ENCODE measurements around the gene USP33. TPM values are rescaled to one million over a fixed set of nuclear protein-coding genes. Genes with fewer than 3 reads are reported as not detected.

The USP33 gene
- total and polyA plus RNA-seq, 2 of the 13 experiments (the other 11 are each of a cell fraction or from before 2014, with no cell fraction given) = 32.0 to 49.1 TPM

DNA sequence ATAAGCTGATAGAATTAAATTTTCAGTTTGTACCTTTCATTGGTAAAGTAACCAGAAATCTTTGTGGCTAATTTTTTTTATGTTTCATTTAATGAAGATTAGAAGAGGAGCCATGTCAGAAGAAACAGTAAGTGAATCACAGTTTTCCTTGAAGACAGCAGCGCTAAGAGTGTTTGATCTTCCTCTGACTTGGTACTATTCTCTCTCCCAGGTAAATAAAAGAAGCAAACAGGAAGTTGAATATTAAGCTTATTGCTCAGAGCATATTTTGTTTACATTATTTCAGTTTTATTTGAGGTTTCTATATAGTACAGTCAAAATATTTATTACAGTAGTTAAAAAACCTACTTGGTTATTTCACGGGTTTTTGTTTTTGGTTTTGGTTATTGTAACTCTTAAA lies 23.5 kb upstream of the USP33 start:
- no peak overlapping the region for H2AFZ ChIP-seq (ENCODE audit: low read length)
- H3K27me3 ChIP-seq (ENCODE audit: control insufficient read depth in 1 of 2, insufficient read depth in 2 of 2, low read length in 2 of 2) = no peaks in the 10 kb centered on the region; a peak in 1 of 5 replicates
- no peaks in the 10 kb centered on the region for H4K20me1 ChIP-seq (ENCODE audit: insufficient read depth, low read length)
- in situ Hi-C loops (cut with HindIII; ENCODE audit: extremely low pct_ligation_motif_present, low pct_unique_long_range_greater_than_20kb) (loop anchor here (10.0 kb wide), 1 partner anchor 62 kb away; no protein-coding TSS in a partner anchor), intact Hi-C loops (cut with micrococcal nuclease; ENCODE audit: unreplicated experiment) (no loop called here)
- POLR2A ChIA-PET = no interaction called here
- no peak for ATAC-seq
- H3K79me2 ChIP-seq (ENCODE audit: insufficient read depth, low read length) = peaks cover 13% of the 10 kb centered on the region
- CTCF ChIA-PET (ENCODE audit: low intra/inter-chr PET ratio, low total read pairs) = no interaction called here
- no TSS peak for BruUV-seq (replicated peaks)
- no peak for DNase-seq (ENCODE audit: low spot score)
- H3K4me2 ChIP-seq (ENCODE audit: low read depth, low read length) = no peak overlapping the region
- H3K4me1 ChIP-seq (ENCODE audit: insufficient read depth, low read length) = peaks cover 20% of the 10 kb centered on the region; the same call in 1 of the 2 replicates
- 86% methylated on average over 2 of the region's 2 CpGs for WGBS (ENCODE audit: low lambda C conversion rate)
- H3K4me3 ChIP-seq (replicated peaks in 1 of 3; ENCODE audit: insufficient read depth in 1 of 3, low read depth in 2 of 3, low read length in 3 of 3) = no peak overlapping the region
- H3K9ac ChIP-seq (ENCODE audit: insufficient read depth, low read depth, low read length) = no peak overlapping the region
- H3K36me3 ChIP-seq (replicated peaks in 1 of 2; ENCODE audit: control insufficient read depth in 1 of 2, insufficient read depth in 2 of 2, low read length in 2 of 2) = 0 out of 5 replicates have a peak, but pooled peaks cover 0 to 8% of the 10 kb centered on the region in 2 experiments
- H3K27ac ChIP-seq (ENCODE audit: extremely low read length, insufficient read depth, low read length) = no peak overlapping the region
- FAIRE-seq = no peak
- no peaks in the 10 kb centered on the region for H3K9me3 ChIP-seq (ENCODE audit: low read length)
- TF ChIP-seq ZNF121 (CRISPR knock-in tag; IDR thresholded peaks at IDR 0.05) = no peak
- TF ChIP-seq SSRP1 (CRISPR knock-in tag; IDR thresholded peaks at IDR 0.05) = no peak
- no peak for TF ChIP-seq NR2F1 (CRISPR knock-in tag; IDR thresholded peaks at IDR 0.05)
- TF ChIP-seq ERF (CRISPR knock-in tag; IDR thresholded peaks at IDR 0.05) = no peak
- no peak for TF ChIP-seq ZNF124 (CRISPR knock-in tag; IDR thresholded peaks at IDR 0.05)
- TF ChIP-seq SOX13 (IDR thresholded peaks at IDR 0.05) = no peak
- TF ChIP-seq SOX13 (CRISPR knock-in tag; conservative IDR thresholded peaks at IDR 0.05 in 1 of 2, IDR thresholded peaks at IDR 0.05 in 1 of 2) = no peak
- no peak for TF ChIP-seq ARID4A (CRISPR knock-in tag; IDR thresholded peaks at IDR 0.05; ENCODE audit: borderline replicate concordance)
- TF ChIP-seq ZNF557 (CRISPR knock-in tag; IDR thresholded peaks at IDR 0.05) = no peak
- TF ChIP-seq, protein P1, sequence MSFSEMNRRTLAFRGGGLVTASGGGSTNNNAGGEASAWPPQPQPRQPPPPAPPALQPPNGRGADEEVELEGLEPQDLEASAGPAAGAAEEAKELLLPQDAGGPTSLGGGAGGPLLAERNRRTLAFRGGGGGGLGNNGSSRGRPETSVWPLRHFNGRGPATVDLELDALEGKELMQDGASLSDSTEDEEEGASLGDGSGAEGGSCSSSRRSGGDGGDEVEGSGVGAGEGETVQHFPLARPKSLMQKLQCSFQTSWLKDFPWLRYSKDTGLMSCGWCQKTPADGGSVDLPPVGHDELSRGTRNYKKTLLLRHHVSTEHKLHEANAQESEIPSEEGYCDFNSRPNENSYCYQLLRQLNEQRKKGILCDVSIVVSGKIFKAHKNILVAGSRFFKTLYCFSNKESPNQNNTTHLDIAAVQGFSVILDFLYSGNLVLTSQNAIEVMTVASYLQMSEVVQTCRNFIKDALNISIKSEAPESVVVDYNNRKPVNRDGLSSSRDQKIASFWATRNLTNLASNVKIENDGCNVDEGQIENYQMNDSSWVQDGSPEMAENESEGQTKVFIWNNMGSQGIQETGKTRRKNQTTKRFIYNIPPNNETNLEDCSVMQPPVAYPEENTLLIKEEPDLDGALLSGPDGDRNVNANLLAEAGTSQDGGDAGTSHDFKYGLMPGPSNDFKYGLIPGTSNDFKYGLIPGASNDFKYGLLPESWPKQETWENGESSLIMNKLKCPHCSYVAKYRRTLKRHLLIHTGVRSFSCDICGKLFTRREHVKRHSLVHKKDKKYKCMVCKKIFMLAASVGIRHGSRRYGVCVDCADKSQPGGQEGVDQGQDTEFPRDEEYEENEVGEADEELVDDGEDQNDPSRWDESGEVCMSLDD (CRISPR knock-in tag; IDR thresholded peaks at IDR 0.05; ENCODE audit: borderline replicate concordance) = no peak
- TF ChIP-seq ZNF747 (CRISPR knock-in tag; IDR thresholded peaks at IDR 0.05; ENCODE audit: borderline replicate concordance) = no peak
- no peak for TF ChIP-seq ZFP90 (CRISPR knock-in tag; IDR thresholded peaks at IDR 0.05; ENCODE audit: borderline replicate concordance)
- no peak for TF ChIP-seq PITX1 (CRISPR knock-in tag; IDR thresholded peaks at IDR 0.05)
- TF ChIP-seq JUNB (CRISPR knock-in tag; IDR thresholded peaks at IDR 0.05; ENCODE audit: borderline replicate concordance) = no peak
- TF ChIP-seq FOXK2 (IDR thresholded peaks at IDR 0.05) = no peak
- TF ChIP-seq, protein P2, sequence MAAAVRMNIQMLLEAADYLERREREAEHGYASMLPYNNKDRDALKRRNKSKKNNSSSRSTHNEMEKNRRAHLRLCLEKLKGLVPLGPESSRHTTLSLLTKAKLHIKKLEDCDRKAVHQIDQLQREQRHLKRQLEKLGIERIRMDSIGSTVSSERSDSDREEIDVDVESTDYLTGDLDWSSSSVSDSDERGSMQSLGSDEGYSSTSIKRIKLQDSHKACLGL (CRISPR knock-in tag; IDR thresholded peaks at IDR 0.05) = no peak
- TF ChIP-seq FOXO4 (CRISPR knock-in tag; conservative IDR thresholded peaks at IDR 0.05) = no peak
- no peak for TF ChIP-seq U2AF2 (IDR thresholded peaks at IDR 0.05; ENCODE audit: low read depth, low read length)
